ENCODE data around the gene TAOK3. TPM values are rescaled to one million over a fixed set of nuclear protein-coding genes. Genes with fewer than 3 reads are reported as not detected.

TAOK3 gene
- total and polyA plus RNA-seq, 2 of the 8 experiments (the other 6 are each of a cell fraction or from before 2014, with no cell fraction given): 5.2 to 9.3 TPM

- H3K27me3 ChIP-seq (replicated peaks in 1 of 4; ENCODE audit: control insufficient read depth in 3 of 4, extremely low read depth in 1 of 4, insufficient read depth in 3 of 4, low read length in 3 of 4): no peaks in the 10 kb centered on the region
- no peak overlapping the region for H3K23ac ChIP-seq (ENCODE audit: insufficient read length)
- 94% methylated on average over 6 of the region's 6 CpGs; no CpG with 5 or more reads in 1 of the 2 experiments for WGBS, 2 experiments (ENCODE audit: extremely low coverage in 1 of 2, insufficient coverage in 1 of 2, insufficient read length in 1 of 2, insufficient replicate concordance in 2 of 2, low coverage in 1 of 2, low lambda C conversion rate in 2 of 2, missing lambda C conversion rate in 1 of 2)
- no peaks in the 10 kb centered on the region for H3K9me3 ChIP-seq (ENCODE audit: insufficient read depth in 2 of 2, low read depth in 1 of 2, low read length in 1 of 2)
- no peak for DNase-seq (ENCODE audit: low read depth in 1 of 2, low spot score in 2 of 2)
- H3K14ac ChIP-seq (ENCODE audit: insufficient read length): no peak overlapping the region
- H2AK5ac ChIP-seq (ENCODE audit: low read depth, low read length): peak overlapping the region; percentile 18; the same call in 1 of the 2 replicates
- H3K56ac ChIP-seq (replicated peaks; ENCODE audit: insufficient read length, low read depth, low read length): no peak overlapping the region
- H2BK120ac ChIP-seq (replicated peaks; ENCODE audit: low read depth, low read length): peak overlapping the region; percentile 72
- ChIA-PET POLR2A (ENCODE audit: partially characterized antibody) (interaction anchor here (0.9 to 11.5 kb wide), 6 partner anchors 13 to 59 kb away, joined by 3 to 130 read pairs (median 6); partner anchors contain the start of genes PEBP1 and WSB2), CTCF (ENCODE audit: partially characterized antibody) (interaction anchor here (1.0 to 8.2 kb wide), 10 partner anchors 8 to 254 kb away, joined by 3 to 39 read pairs (median 6); partner anchors contain the start of genes PEBP1 and SUDS3)
- no peak overlapping the region for H4K5ac ChIP-seq (ENCODE audit: insufficient read length, low read depth, low read length)
- peak overlapping the region; percentile 91 for H2BK12ac ChIP-seq (ENCODE audit: low read depth, low read length)
- H2BK15ac ChIP-seq (ENCODE audit: low read length): no peak overlapping the region
- no peaks in the 10 kb centered on the region for H3K36me3 ChIP-seq (ENCODE audit: control insufficient read depth in 2 of 4, insufficient read depth in 4 of 4, low read length in 3 of 4)
- TF ChIP-seq JUND (IDR thresholded peaks at IDR 0.05; ENCODE audit: low read length): no peak
- TF ChIP-seq SP1 (IDR thresholded peaks at IDR 0.05; ENCODE audit: low read depth, low read length): no peak
- TF ChIP-seq SP2 (IDR thresholded peaks at IDR 0.05; ENCODE audit: low read length): no peak
- TF ChIP-seq ASH2L (IDR thresholded peaks at IDR 0.05; ENCODE audit: low read length): no peak
- no peak for TF ChIP-seq YY1 (IDR thresholded peaks at IDR 0.05; ENCODE audit: low read depth, low read length)
- no peak for TF ChIP-seq USF2 (IDR thresholded peaks at IDR 0.05; ENCODE audit: low read length)
- TF ChIP-seq POU5F1 (IDR thresholded peaks at IDR 0.05; ENCODE audit: low read depth, low read length): no peak
- no peak for TF ChIP-seq NANOG (IDR thresholded peaks at IDR 0.05; ENCODE audit: insufficient read depth, low read depth, low read length, poor library complexity, severe bottlenecking)
- TF ChIP-seq POLR2AphosphoS5 (IDR thresholded peaks at IDR 0.05; ENCODE audit: low read depth, low read length): no peak
- no peak overlapping the region for H4K8ac ChIP-seq (ENCODE audit: extremely low read depth, insufficient read depth, low read length)
- no peak for FAIRE-seq
- no peaks in the 10 kb centered on the region for H3K79me1 ChIP-seq (ENCODE audit: low read depth, low read length)
- peak overlapping the region; percentile 93 for H2BK20ac ChIP-seq (ENCODE audit: low read length)
- peak overlapping the region; percentile 97 for H4K91ac ChIP-seq (replicated peaks; ENCODE audit: insufficient read length, low read length)
- H3K18ac ChIP-seq (ENCODE audit: extremely low read depth, low read length): peak overlapping the region; percentile 78
- H3K4me1 ChIP-seq (replicated peaks in 1 of 4; ENCODE audit: control insufficient read depth in 3 of 4, insufficient read depth in 4 of 4, low read length in 3 of 4): peaks cover 0 to 13% (median 7%) of the 10 kb centered on the region in 4 experiments; a peak in 5 of 7 replicates
- no peaks in the 10 kb centered on the region for H3K23me2 ChIP-seq (ENCODE audit: low read depth, low read length)
- H4K20me1 ChIP-seq (replicated peaks in 1 of 2; ENCODE audit: control insufficient read depth in 1 of 2, insufficient read depth in 2 of 2, low read length in 2 of 2): no peaks in the 10 kb centered on the region
- H3K4me3 ChIP-seq (ENCODE audit: extremely low read depth in 1 of 4, insufficient read depth in 2 of 4, low read depth in 3 of 4, low read length in 4 of 4): no peak overlapping the region
- H3K4ac ChIP-seq (replicated peaks; ENCODE audit: insufficient read length, low read depth, low read length): no peak overlapping the region
- no peak overlapping the region for H2AFZ ChIP-seq (ENCODE audit: low read length)
- peak overlapping the region; percentile 93; the same call in 1 of the 2 replicates for H2BK5ac ChIP-seq (ENCODE audit: low read depth, low read length)
- H3K27ac ChIP-seq (ENCODE audit: low read depth, low read length): no peak overlapping the region; the same call in 1 of the 2 replicates
- no peaks in the 10 kb centered on the region for H3K79me2 ChIP-seq (ENCODE audit: control insufficient read depth in 1 of 2, insufficient read depth in 2 of 2, low read length in 2 of 2)
- no peak overlapping the region for H3K4me2 ChIP-seq (ENCODE audit: insufficient read depth in 1 of 2, low read depth in 2 of 2, low read length in 2 of 2)
- no peak overlapping the region for H3K9ac ChIP-seq (replicated peaks in 1 of 4; ENCODE audit: extremely low read depth in 1 of 4, low read depth in 3 of 4, low read length in 3 of 4)
These were observed 250.4 kb downstream of the TAOK3 start for GRCh38 chr12:118122264-118122663.
